Natural killer cell (primary cell): ENCODE data around the gene LDLRAD4. TPM values are rescaled to one million over a fixed set of nuclear protein-coding genes. Genes with fewer than 3 reads are reported as not detected.

Source experiments
- ATAC-seq, 3 donors: fragments of 150-1000 bp in 2 of 3; fragments of 200-7000 bp in 1 of 3; cut with Tn5 transposase; 1 replicate in 1 of 3; 2 replicates in 2 of 3; pipeline ENCODE4 v1.10.0; 2021; ENCODE audit warnings: mild to moderate bottlenecking in 2 of 3, moderate library complexity in 2 of 3
- DNase-seq, 2 donors: peaks; one replicate each; pipeline versions ENCODE4 v3.0.0 to v3.0.0-alpha.2; 2013 to 2021; ENCODE audit warnings: mixed read lengths in 1 of 2
- H3K27ac ChIP-seq: one replicate; pipeline ENCODE4 v1.5.1; 2013; ENCODE audit warnings: mild to moderate bottlenecking, low read length
- H3K27me3 ChIP-seq: one replicate; pipeline ENCODE4 v1.6.1; 2013; ENCODE audit warnings: low read length; ENCODE audit not compliant: control insufficient read depth, insufficient read depth
- H3K36me3 ChIP-seq: one replicate; pipeline ENCODE4 v1.6.1; 2013; ENCODE audit warnings: low read length; ENCODE audit not compliant: control insufficient read depth, insufficient read depth
- H3K4me1 ChIP-seq: one replicate; pipeline ENCODE4 v1.6.1; 2013; ENCODE audit warnings: low read length; ENCODE audit not compliant: control insufficient read depth, insufficient read depth
- H3K4me3 ChIP-seq: one replicate; pipeline ENCODE4 v1.5.1; 2013; ENCODE audit warnings: low read length
- H3K9me3 ChIP-seq: one replicate; pipeline ENCODE4 v1.6.1; 2013; ENCODE audit warnings: low read length; ENCODE audit not compliant: control insufficient read depth, insufficient read depth
- H3K27ac Mint-ChIP-seq, 2 donors: one replicate each; pipeline ENCODE4 v1.8.0; 2022; ENCODE audit warnings: mild to moderate bottlenecking in 2 of 2, mixed read lengths in 2 of 2, moderate library complexity in 1 of 2
- H3K27me3 Mint-ChIP-seq, 2 donors: one replicate each; pipeline ENCODE4 v1.8.0; 2022; ENCODE audit warnings: low read depth in 2 of 2, mixed read lengths in 2 of 2
- H3K36me3 Mint-ChIP-seq: one replicate; pipeline ENCODE4 v1.8.0; 2022; ENCODE audit warnings: mixed read lengths
- H3K4me1 Mint-ChIP-seq, 2 donors: one replicate each; pipeline ENCODE4 v1.8.0; 2022; ENCODE audit warnings: mixed read lengths in 2 of 2
- H3K4me3 Mint-ChIP-seq: one replicate; pipeline ENCODE4 v1.8.0; 2022; ENCODE audit warnings: mild to moderate bottlenecking, moderate library complexity, mixed read lengths
- H3K9me3 Mint-ChIP-seq, 2 donors: one replicate each; pipeline ENCODE4 v1.8.0; 2022; ENCODE audit warnings: mixed read lengths in 2 of 2
- whole genome bisulfite sequencing: methylation state at CpG from one replicate; pipeline ENCODE4 v1.1.7; 2013; ENCODE audit warnings: missing lambda C conversion rate; ENCODE audit not compliant: insufficient coverage; 5-methylcytosine and 5-hydroxymethylcytosine counted together
- intact Hi-C: fragments of 100-400 bp; cut with micrococcal nuclease; formaldehyde crosslinking; loops from one replicate; pipeline ENCODE4 v1.14.2; 2022
- total RNA-seq, 4 donors: library from RNA; stranded (reverse); fragments of 120-200 nt in 1 of 4; gene quantifications; one replicate each; pipeline versions ENCODE4 v1.2.3 to v1.2.4, GENCODE V29; 2013 to 2022
- TF ChIP-seq, protein P1 (sequence below): fragments of 200-600 bp; IDR thresholded peaks from one replicate; pipeline ENCODE4 v1.8.0; 2022; ENCODE audit warnings: antibody characterized with exemption

LDLRAD4 gene
- total RNA-seq, 3 donors from 2014 or later (not counting 1 experiment from before 2014, with no cell fraction given): 24.0 to 36.3 (median 29.2) TPM

DNA sequence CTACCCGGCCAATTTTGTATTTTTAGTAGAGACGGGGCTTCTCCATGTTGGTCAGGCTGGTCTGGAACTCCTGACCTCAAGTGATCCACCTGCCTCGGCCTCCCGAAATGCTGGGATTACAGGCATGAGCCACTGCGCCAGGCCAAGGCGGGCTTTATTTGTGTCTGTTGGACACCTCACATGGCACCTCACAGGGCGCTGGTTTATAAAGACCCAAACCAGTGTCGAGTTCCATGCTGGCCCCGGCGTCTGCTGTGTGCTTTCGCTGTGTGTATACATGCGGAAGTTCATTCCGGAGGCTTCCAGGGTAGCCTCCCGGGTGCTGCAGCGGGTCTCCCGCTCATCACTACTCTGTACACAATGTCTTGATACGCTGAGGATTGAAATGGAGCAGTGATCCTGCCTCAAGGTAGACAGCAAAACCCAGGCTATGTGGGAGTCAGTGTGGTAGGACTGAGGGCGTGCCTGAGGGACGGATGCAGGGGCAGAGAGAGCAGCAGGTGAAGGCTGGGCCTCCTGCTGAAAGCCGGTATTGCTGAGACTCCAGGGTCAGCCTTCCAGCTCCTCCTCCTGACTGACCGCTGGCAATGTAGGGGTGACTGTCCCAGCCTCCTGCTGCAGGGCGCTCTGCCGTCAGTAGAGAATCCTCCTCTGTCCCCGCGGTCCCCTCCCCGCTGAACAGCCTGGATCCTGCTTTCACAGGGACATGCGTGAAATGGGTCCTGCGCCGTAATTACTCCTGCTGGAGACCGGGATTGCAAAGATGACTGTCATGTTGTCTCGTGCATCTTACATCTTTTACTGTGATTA, 22.7 kb downstream of the LDLRAD4 start:
- ATAC-seq: no peak
- Histone ChIP-seq H3K4me3 (no peak overlapping the region), H3K27me3 (no peaks in the 10 kb centered on the region), H3K9me3 (no peaks in the 10 kb centered on the region), H3K27ac (no peak overlapping the region), H3K36me3 (no peaks in the 10 kb centered on the region), H3K4me1 (no peaks in the 10 kb centered on the region)
- H3K36me3 Mint-ChIP-seq: no peaks in the 10 kb centered on the region
- 92% methylated on average over 31 of the region's 31 CpGs for WGBS
- TF ChIP-seq, protein P1, sequence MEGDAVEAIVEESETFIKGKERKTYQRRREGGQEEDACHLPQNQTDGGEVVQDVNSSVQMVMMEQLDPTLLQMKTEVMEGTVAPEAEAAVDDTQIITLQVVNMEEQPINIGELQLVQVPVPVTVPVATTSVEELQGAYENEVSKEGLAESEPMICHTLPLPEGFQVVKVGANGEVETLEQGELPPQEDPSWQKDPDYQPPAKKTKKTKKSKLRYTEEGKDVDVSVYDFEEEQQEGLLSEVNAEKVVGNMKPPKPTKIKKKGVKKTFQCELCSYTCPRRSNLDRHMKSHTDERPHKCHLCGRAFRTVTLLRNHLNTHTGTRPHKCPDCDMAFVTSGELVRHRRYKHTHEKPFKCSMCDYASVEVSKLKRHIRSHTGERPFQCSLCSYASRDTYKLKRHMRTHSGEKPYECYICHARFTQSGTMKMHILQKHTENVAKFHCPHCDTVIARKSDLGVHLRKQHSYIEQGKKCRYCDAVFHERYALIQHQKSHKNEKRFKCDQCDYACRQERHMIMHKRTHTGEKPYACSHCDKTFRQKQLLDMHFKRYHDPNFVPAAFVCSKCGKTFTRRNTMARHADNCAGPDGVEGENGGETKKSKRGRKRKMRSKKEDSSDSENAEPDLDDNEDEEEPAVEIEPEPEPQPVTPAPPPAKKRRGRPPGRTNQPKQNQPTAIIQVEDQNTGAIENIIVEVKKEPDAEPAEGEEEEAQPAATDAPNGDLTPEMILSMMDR: no peak
- DNase-seq: no peak
- no peak overlapping the region for H3K27ac Mint-ChIP-seq
- H3K9me3 Mint-ChIP-seq: peaks cover 0 to 3% of the 10 kb centered on the region in 2 donors
- H3K4me3 Mint-ChIP-seq: no peak overlapping the region
- no peaks in the 10 kb centered on the region for H3K4me1 Mint-ChIP-seq
- intact Hi-C loops: no loop called here
- peaks cover 0 to 5% of the 10 kb centered on the region in 2 donors for H3K27me3 Mint-ChIP-seq

DNA sequence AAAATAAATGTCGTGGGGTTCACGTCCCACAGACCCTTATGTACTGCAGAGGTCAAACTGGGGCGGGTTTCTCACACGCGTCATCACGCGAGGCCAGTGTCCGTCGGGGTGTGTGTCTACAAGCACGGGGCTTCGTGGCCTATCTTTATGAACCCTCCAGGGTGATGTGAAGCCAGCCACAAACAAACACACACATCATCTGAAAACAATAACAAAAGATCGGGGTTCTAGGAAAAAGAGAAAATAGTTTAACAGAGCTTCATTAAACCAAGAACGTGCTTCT, 23.3 kb downstream of the LDLRAD4 start:
- H3K27ac Mint-ChIP-seq: no peak overlapping the region
- TF ChIP-seq, protein P1: no peak
- H3K4me1 ChIP-seq: no peaks in the 10 kb centered on the region
- 95% methylated on average over 13 of the region's 13 CpGs for WGBS
- DNase-seq: no peak
- intact Hi-C loops: no loop called here
- no peak for ATAC-seq
- peaks cover 0 to 5% of the 10 kb centered on the region in 2 donors for H3K27me3 Mint-ChIP-seq
- no peaks in the 10 kb centered on the region for H3K36me3 Mint-ChIP-seq
- peaks cover 0 to 3% of the 10 kb centered on the region in 2 donors for H3K9me3 Mint-ChIP-seq
- H3K27ac ChIP-seq: no peak overlapping the region
- no peaks in the 10 kb centered on the region for H3K4me1 Mint-ChIP-seq
- no peaks in the 10 kb centered on the region for H3K36me3 ChIP-seq
- H3K9me3 ChIP-seq: no peaks in the 10 kb centered on the region
- H3K4me3 Mint-ChIP-seq: no peak overlapping the region
- H3K27me3 ChIP-seq: no peaks in the 10 kb centered on the region
- no peak overlapping the region for H3K4me3 ChIP-seq

DNA sequence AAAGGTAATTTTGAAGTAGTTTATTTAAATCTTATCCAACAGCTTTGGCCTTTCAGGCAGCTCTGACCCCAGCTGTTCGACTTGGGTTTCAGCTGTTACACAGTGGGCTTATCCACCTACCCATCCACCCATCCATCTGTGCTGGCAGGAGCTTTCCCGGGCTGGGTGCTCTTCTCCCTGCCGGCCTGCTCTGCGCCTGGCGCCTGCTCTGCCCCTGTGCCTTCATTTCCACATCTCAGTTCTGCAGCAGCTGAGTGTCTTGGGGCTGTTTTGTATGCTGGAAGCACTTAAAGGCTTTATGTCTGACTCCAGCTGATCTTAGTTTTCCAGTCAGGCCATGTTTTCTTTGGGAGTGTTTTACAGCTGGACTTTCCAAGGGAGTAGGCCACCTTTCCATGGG, 24.2 kb downstream of the LDLRAD4 start:
- H3K4me3 ChIP-seq: no peak overlapping the region
- peaks cover 0 to 5% of the 10 kb centered on the region in 2 donors for H3K27me3 Mint-ChIP-seq
- H3K4me1 Mint-ChIP-seq: no peaks in the 10 kb centered on the region
- H3K36me3 ChIP-seq: no peaks in the 10 kb centered on the region
- no peak for ATAC-seq
- no peaks in the 10 kb centered on the region for H3K9me3 ChIP-seq
- H3K9me3 Mint-ChIP-seq: peaks cover 0 to 3% of the 10 kb centered on the region in 2 donors
- intact Hi-C loops: no loop called here
- no peaks in the 10 kb centered on the region for H3K4me1 ChIP-seq
- no peaks in the 10 kb centered on the region for H3K27me3 ChIP-seq
- no peaks in the 10 kb centered on the region for H3K36me3 Mint-ChIP-seq
- no peak overlapping the region for H3K4me3 Mint-ChIP-seq
- H3K27ac Mint-ChIP-seq: no peak overlapping the region
- TF ChIP-seq, protein P1: no peak
- no peak overlapping the region for H3K27ac ChIP-seq
- DNase-seq: no peak
- WGBS: 94% methylated on average over 5 of the region's 5 CpGs

DNA sequence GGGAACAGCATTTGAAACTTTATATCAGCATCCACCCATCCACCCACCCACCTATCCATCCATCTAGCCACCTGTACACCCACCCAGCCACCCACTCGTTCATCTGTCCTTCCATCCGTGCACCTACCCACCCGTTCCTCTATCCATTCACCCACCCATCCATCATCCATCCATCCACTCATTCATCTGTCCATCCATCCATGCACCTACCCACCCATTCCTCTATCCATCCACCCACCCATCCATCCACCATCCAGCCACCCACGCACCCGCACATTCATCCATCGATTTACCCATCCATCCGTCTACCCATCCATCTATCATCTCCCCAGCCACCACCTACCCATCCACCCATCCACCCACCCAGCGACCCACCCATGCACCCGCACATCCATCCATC, 24.8 kb downstream of the LDLRAD4 start:
- DNase-seq (no peak), ATAC-seq (no peak)
- 84% methylated on average over 9 of the region's 9 CpGs for WGBS
- H3K4me1 ChIP-seq: no peaks in the 10 kb centered on the region
- H3K27me3 ChIP-seq: no peaks in the 10 kb centered on the region
- no peak overlapping the region for H3K4me3 Mint-ChIP-seq
- no peak overlapping the region for H3K4me3 ChIP-seq
- H3K27ac ChIP-seq: no peak overlapping the region
- intact Hi-C loops: no loop called here
- peaks cover 0 to 5% of the 10 kb centered on the region in 2 donors for H3K27me3 Mint-ChIP-seq
- no peaks in the 10 kb centered on the region for H3K9me3 ChIP-seq
- TF ChIP-seq, protein P1: no peak
- peaks cover 0 to 3% of the 10 kb centered on the region in 2 donors for H3K9me3 Mint-ChIP-seq
- H3K36me3 ChIP-seq: no peaks in the 10 kb centered on the region
- H3K27ac Mint-ChIP-seq: no peak overlapping the region
- H3K4me1 Mint-ChIP-seq: no peaks in the 10 kb centered on the region
- H3K36me3 Mint-ChIP-seq: no peaks in the 10 kb centered on the region
